Keratinocyte (primary cell): ENCODE measurements around the gene HIVEP2.

Experiments used
- EZH2 ChIP-seq: IDR thresholded peaks from one replicate; pipeline ENCODE4 v1.6.1; 2012; ENCODE audit warnings: inconsistent platforms, mild to moderate bottlenecking, low read length, moderate library complexity
- TF ChIP-seq, protein P1 (sequence below), 3 experiments: IDR thresholded peaks in 1 of 3; conservative IDR thresholded peaks in 1 of 3; optimal IDR thresholded peaks in 1 of 3; 2 replicates in 2 of 3; 3 replicates in 1 of 3; pipeline versions ENCODE3 to v1.5.1; 2011; ENCODE audit warnings: low read length in 3 of 3, mild to moderate bottlenecking in 3 of 3, moderate library complexity in 2 of 3, control low read depth in 1 of 3, inconsistent platforms in 1 of 3; ENCODE audit not compliant: insufficient read depth in 2 of 3; ENCODE audit errors: extremely low read depth in 1 of 3

GRCh38 chr6:142716097-142716496 is 228.9 kb downstream of the HIVEP2 start:
- TF ChIP-seq, protein P1, sequence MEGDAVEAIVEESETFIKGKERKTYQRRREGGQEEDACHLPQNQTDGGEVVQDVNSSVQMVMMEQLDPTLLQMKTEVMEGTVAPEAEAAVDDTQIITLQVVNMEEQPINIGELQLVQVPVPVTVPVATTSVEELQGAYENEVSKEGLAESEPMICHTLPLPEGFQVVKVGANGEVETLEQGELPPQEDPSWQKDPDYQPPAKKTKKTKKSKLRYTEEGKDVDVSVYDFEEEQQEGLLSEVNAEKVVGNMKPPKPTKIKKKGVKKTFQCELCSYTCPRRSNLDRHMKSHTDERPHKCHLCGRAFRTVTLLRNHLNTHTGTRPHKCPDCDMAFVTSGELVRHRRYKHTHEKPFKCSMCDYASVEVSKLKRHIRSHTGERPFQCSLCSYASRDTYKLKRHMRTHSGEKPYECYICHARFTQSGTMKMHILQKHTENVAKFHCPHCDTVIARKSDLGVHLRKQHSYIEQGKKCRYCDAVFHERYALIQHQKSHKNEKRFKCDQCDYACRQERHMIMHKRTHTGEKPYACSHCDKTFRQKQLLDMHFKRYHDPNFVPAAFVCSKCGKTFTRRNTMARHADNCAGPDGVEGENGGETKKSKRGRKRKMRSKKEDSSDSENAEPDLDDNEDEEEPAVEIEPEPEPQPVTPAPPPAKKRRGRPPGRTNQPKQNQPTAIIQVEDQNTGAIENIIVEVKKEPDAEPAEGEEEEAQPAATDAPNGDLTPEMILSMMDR (optimal IDR thresholded peaks at IDR 0.05 in 1 of 3, IDR thresholded peaks at IDR 0.05 in 1 of 3, conservative IDR thresholded peaks at IDR 0.05 in 1 of 3; ENCODE audit: extremely low read depth in 1 of 3, insufficient read depth in 2 of 3, low read length in 3 of 3), result no peak
- no peak for TF ChIP-seq EZH2
